GM19240 (cell line): ENCODE results near the gene EEFSEC.

Source experiments
- DNase-seq: peaks from one replicate; pipeline ENCODE4 v3.0.0; 2011; ENCODE audit warnings: low spot score; ENCODE audit not compliant: insufficient read length

EEFSEC gene

DNA sequence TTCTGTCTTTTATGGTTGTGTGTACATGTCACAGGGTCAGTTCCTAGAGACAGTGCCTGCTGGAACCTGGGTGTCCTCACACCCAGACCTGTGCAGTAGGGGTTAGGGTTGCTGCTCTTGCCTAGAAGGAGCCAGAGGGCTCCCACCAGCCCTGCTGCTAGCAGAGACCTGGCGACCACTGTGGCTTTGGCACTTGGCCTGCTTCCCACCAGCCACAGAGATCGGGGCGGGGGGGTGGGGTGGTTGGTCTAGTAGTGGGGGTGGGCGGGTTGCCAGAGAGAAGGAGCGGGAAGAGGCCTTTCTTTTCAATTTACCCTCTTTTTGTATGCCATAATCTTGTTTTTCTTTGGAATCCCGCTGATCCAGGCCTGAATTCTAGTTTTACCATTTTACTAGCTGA lies 29.4 kb downstream of the EEFSEC start:
- no peak for DNase-seq

DNA sequence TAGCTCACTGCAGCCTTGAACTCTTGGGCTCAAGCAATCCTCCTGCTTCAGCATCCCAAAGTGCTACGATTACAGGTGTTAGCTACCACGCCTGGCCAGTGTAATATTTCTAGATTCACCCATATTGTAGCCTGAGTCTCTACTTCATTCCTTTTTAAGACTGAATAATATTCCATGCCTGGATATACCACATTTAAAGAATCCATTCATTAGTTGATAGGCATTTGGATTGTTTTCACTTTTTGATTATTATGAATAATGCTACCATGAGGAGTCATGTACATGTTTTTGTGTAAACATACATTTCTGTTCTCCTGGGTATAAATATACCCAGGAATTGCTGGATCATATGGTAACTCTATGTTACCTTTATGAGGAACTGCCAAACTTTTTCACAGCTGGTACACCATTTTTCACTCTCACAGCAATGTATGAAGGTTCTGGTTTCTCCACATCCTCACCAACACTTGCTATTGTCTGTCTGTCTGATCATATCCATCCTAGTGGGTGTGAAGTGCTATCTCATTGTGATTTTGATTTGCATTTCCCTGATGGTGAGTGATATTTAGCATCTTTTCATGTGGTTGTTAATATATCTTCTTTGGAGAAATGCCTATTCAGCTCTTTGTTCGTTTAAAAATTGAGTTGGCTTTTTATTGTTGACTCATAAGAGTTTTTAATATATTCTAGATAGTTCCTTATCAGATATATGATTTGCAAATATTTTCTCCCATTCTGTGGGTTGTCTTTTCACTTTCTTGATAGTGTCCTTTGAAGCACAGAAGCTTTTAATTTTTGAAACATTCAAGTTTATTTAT lies 32.6 kb downstream of the EEFSEC start:
- DNase-seq = no peak

GRCh38 chr3:128187495-128187894 lies 34.2 kb downstream of the EEFSEC start:
- no peak for DNase-seq

DNA sequence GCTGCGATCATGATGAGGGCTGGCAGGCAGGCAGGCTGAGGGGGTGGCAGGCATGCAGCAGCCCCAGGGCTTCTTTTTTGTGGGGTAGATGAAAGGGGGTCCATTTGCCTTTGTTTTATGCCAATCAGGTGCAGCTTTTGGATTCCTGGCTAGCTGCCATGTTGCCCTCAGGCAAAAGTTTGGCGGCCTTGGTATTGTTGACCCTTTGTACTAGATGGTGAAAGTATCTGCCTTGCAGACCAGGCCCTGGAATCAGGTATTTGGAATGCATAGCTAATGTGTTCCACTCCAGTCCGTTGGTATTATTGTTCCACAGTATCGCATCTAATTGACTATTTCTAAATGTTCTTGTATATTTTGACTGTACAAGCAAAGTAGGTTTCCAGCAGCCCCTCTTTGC lies 35.0 kb downstream of the EEFSEC start:
- no peak for DNase-seq

- DNase-seq = no peak
Observed at GRCh38 chr3:128188956-128189355, 35.7 kb downstream of the EEFSEC start.

GRCh38 chr3:128190501-128190900 lies 37.2 kb downstream of the EEFSEC start:
- no peak for DNase-seq

GRCh38 chr3:128192131-128192530 lies 38.9 kb downstream of the EEFSEC start:
- no peak for DNase-seq

- no peak for DNase-seq
Observed at GRCh38 chr3:128193168-128193567, 39.9 kb downstream of the EEFSEC start.

- no peak for DNase-seq
Observed at GRCh38 chr3:128194843-128195242, 41.6 kb downstream of the EEFSEC start.

DNA sequence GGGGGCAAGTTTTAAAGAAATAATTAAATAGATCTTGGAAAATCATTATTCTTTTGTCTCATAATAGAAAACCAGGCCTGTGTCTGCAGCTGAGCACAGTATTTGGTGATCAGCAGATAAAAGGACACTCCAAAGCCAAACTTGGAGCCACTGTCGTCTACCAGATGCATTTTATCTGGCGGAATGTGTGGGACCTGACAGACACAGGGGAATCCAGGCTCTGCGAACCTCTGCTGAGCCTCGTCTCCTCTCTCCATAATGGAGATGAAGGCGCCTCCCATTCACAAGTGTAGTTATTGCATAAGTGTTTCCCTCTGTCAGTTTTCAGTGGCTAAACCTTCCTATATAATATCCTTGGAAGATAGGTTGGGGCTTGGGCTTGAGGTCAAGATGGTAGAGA lies 42.1 kb downstream of the EEFSEC start:
- no peak for DNase-seq

GRCh38 chr3:128195802-128196201 lies 42.5 kb downstream of the EEFSEC start:
- DNase-seq = no peak

- DNase-seq = no peak
Observed at GRCh38 chr3:128196647-128197046, 43.4 kb downstream of the EEFSEC start.

GRCh38 chr3:128197855-128198254 lies 44.6 kb downstream of the EEFSEC start:
- DNase-seq = no peak

- no peak for DNase-seq
Observed at GRCh38 chr3:128198313-128198712, 45.0 kb downstream of the EEFSEC start.

GRCh38 chr3:128199110-128199509 lies 45.8 kb downstream of the EEFSEC start:
- no peak for DNase-seq

- no peak for DNase-seq
Observed at GRCh38 chr3:128201158-128201755, 48.0 kb downstream of the EEFSEC start.

- no peak for DNase-seq
Observed at GRCh38 chr3:128203169-128203568, 49.9 kb downstream of the EEFSEC start.

- DNase-seq = no peak
Observed at GRCh38 chr3:128205558-128206145, 52.4 kb downstream of the EEFSEC start.

DNA sequence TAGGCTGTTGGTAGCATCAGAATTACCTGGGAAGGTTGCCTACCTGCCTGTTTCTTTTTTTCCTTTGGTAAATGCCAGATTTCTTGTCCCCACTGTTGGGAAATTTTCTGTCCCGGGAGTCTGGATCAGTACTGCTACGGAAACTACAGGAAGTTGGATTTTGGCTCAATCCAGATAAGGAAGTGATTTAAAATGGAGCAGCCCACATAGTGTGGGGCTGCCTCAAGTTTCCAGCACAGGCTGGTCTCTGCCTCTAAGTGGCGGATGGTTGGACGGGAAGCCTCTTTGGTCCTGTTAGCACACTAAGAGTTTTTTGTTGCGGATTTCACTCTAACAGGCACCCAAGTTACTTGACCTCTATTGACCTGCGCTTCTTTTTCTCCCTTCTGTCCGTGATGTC lies 54.7 kb downstream of the EEFSEC start:
- DNase-seq = no peak

GRCh38 chr3:128210711-128211110 lies 57.4 kb downstream of the EEFSEC start:
- DNase-seq = no peak

- DNase-seq = no peak
Observed at GRCh38 chr3:128214056-128214455, 60.8 kb downstream of the EEFSEC start.

GRCh38 chr3:128215290-128215689 lies 62.0 kb downstream of the EEFSEC start:
- DNase-seq = no peak
